GM10248 (cell line): Measurements from ENCODE around the gene DPF1.

Source experiments
- CTCF ChIA-PET: fragments of 300-600 bp; sonication (Branson Sonifier 250); formaldehyde crosslinking; extraction: SDS; loops from one replicate; lab custom pipeline; 2021; ENCODE audit warnings: antibody characterized with exemption; lab: Yijun Ruan, JAX
- POLR2A ChIA-PET: fragments of 350-650 bp; sonication (Branson Sonifier 250); formaldehyde crosslinking; extraction: SDS; loops from one replicate; lab custom pipeline; 2020; ENCODE audit warnings: antibody characterized with exemption; lab: Yijun Ruan, JAX
- DNase-seq: peaks from one replicate; pipeline ENCODE4 v3.0.0; 2012; ENCODE audit errors: extremely low spot score
- TF ChIP-seq, protein P1 (sequence below): IDR thresholded peaks from 2 replicates; pipeline ENCODE4 v1.5.1; 2012; ENCODE audit warnings: mild to moderate bottlenecking, low read depth; ENCODE audit errors: extremely low read depth, missing control alignments, control extremely low read depth

DPF1 gene

DNA sequence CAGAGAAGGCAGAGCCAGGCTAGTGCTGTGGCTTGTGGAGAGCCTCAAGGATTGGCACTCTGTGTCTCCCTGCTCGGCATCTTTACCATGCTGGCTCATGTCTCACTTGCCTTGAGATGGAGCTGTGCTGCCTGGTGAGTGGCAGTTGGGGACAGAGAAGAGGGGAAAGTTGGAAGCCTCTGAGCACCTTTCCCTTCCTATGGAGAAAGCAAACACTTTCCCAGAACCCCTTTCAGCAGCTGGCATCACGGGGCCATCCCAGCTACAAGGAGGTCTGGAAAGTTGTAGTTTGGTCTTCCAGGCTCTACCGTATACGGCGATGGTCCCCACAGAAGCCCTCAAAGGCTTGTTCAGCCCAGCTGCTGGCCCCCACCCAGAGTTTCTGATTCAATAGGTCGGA lies 58.7 kb downstream of the DPF1 start:
- TF ChIP-seq, protein P1, sequence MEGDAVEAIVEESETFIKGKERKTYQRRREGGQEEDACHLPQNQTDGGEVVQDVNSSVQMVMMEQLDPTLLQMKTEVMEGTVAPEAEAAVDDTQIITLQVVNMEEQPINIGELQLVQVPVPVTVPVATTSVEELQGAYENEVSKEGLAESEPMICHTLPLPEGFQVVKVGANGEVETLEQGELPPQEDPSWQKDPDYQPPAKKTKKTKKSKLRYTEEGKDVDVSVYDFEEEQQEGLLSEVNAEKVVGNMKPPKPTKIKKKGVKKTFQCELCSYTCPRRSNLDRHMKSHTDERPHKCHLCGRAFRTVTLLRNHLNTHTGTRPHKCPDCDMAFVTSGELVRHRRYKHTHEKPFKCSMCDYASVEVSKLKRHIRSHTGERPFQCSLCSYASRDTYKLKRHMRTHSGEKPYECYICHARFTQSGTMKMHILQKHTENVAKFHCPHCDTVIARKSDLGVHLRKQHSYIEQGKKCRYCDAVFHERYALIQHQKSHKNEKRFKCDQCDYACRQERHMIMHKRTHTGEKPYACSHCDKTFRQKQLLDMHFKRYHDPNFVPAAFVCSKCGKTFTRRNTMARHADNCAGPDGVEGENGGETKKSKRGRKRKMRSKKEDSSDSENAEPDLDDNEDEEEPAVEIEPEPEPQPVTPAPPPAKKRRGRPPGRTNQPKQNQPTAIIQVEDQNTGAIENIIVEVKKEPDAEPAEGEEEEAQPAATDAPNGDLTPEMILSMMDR, result no peak
- DNase-seq, result no peak
- CTCF ChIA-PET, result interaction anchor here (0.6 to 1.9 kb wide), 5 partner anchors 9 to 1126 kb away, joined by 3 to 4 read pairs (median 3); no protein-coding TSS in a partner anchor
- POLR2A ChIA-PET, result no interaction called here

DNA sequence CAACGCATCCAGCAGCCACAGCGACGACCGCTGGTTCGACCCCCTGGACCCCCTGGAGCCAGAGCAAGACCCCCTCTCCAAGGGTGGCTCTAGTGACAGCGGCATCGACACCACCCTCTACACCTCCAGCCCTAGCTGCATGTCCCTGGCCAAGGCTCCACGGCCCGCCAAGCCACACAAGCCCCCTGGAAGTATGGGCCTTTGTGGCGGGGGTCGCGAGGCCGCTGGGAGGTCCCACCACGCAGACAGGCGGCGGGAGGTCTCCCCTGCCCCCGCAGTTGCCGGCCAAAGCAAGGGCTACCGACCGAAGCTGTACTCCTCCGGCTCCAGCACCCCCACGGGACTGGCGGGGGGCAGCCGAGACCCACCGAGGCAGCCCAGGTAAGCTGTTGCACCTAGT lies 59.5 kb downstream of the DPF1 start:
- ChIA-PET POLR2A (no interaction called here), CTCF (interaction anchor here (1.1 to 1.9 kb wide), 4 partner anchors 10 to 19 kb away, joined by 3 to 4 read pairs (median 4); no protein-coding TSS in a partner anchor)
- DNase-seq, result no peak
- TF ChIP-seq, protein P1, result no peak

DNA sequence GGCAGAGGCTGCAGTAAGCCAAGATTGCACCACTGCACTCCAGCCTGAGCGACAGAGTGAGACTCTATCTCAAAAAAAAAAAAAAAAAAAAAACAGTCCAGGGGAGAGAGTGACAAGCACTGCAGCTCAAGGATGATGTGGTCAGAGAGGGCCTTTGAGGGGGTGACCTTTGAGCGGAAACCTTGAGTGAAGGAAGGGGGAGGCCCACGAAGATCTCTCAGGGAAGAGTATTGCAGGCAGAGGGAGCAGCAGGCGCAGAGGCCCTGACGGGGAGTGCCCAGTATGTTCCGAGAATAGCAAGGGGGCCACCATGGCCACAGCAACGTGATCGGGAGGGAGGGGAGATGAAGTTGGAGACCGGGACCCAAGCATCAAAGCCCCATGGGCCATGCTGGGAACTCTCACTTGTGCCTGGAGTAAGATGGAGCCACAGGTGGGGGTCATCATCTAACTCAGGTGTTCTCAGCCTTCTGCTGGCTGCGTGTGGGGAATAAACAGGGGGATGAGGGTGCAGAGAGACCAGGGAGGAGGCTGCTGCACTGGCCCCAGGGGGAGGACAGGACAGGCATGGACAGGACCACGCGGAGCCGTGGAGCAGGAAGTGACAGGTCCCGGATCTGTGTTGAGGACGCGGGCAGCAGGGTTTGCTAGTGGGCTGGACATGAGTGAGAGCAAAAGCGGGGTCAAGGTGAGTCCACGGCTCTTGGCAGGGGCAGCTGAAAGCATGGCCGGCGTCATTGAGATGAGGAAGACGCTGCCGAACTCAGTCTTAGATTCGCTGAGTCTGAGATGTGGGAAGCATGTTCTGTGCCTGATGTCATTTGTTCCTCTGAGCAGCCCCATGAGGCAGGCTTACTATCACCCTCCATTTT lies 60.4 kb downstream of the DPF1 start:
- no peak for DNase-seq
- TF ChIP-seq, protein P1, result no peak
- POLR2A ChIA-PET, result no interaction called here
- CTCF ChIA-PET, result interaction anchor here (1.7 to 1.9 kb wide), 2 partner anchors 11 kb away, joined by 3 to 4 read pairs; no protein-coding TSS in a partner anchor

DNA sequence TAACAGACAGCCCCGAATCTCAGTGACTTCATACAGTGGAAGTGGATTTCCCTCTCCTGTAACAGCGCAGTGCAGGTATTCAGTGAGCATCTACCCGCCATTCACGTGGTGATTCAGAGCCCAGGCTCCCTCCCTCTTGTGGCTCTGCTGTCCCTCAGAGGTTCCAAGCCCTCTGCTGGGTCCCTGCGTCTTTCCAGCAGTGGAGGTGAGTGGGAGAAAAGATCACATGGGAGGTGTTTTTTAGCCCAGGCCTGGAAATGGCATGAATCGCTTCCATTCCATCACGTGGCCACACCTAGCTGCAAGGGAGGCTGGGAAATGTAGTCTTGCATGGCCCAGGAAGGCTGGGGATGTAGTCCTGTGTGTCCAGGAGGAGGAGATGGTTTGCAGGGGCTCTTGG lies 61.4 kb downstream of the DPF1 start:
- ChIA-PET POLR2A (no interaction called here), CTCF (no interaction called here)
- DNase-seq, result no peak
- TF ChIP-seq, protein P1, result no peak

DNA sequence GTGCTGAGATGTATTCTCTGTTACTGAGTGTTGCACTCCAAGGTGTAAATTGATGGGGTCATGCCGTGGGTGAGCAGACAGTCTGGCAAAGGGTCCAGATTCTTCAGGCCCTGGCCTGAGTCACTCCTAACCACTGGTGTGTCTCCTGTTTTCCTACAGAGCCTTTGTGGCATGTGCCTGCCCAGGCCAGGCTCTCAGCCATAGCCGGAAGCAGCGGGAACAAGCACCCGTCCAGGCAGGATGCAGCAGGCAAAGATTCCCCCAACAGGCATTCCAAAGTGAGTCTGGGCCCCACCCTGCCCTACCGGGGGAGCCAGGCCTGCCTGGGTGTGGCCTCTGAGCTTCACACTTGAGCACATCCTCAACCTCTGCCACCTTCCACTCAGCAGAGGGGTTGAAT lies 61.9 kb downstream of the DPF1 start:
- ChIA-PET POLR2A (no interaction called here), CTCF (interaction anchor here (1.0 kb wide), 1 partner anchor 18 kb away, joined by 3 read pairs; no protein-coding TSS in a partner anchor)
- TF ChIP-seq, protein P1, result no peak
- DNase-seq, result no peak
